SHP77 treated with DMSO at 0.1 percent for 48 hours (cell line): Measurements from ENCODE around the gene CACNG7.

Experiments used
- DNase-seq: peaks from one replicate; lab custom pipeline; 2025; lab: John Stamatoyannopoulos, UW

Gene CACNG7

GRCh38 chr19:53983457-53984289 is 74.6 kb downstream of the CACNG7 start:
- DNase-seq = no peak

- DNase-seq = no peak
Measured at GRCh38 chr19:53985863-53986262, 76.8 kb downstream of the CACNG7 start.

DNA sequence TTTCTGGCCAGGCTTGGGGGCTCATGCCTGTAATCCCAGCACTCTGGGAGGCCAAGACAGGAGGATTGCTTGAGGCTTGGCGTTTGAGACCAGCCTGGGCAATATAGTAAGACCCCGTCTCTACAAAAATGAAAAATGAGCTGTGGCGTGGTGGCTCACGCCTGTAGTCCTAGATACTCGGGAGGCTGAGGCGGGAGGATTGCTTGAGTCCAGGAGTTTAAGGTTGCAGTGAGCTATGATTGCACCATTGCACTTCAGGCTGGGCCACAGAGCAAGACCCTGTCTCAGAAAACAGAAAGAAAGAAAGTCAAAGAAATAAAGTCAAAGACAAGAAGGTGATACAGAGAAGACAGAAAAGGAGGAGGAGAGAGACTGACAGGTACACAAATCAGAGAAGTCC is 79.9 kb downstream of the CACNG7 start:
- no peak for DNase-seq

- DNase-seq = no peak
Measured at GRCh38 chr19:53989600-53990533, 80.8 kb downstream of the CACNG7 start.

GRCh38 chr19:53991224-53992113 is 82.4 kb downstream of the CACNG7 start, which contains the start of gene CACNG6:
CACNG6 (plus strand) TSS chr19:53991637; CDS start chr19:53992878, 1,241 bp downstream.
- DNase-seq = no peak

- no peak for DNase-seq
Measured at GRCh38 chr19:53992211-53992610, 83.1 kb downstream of the CACNG7 start.

DNA sequence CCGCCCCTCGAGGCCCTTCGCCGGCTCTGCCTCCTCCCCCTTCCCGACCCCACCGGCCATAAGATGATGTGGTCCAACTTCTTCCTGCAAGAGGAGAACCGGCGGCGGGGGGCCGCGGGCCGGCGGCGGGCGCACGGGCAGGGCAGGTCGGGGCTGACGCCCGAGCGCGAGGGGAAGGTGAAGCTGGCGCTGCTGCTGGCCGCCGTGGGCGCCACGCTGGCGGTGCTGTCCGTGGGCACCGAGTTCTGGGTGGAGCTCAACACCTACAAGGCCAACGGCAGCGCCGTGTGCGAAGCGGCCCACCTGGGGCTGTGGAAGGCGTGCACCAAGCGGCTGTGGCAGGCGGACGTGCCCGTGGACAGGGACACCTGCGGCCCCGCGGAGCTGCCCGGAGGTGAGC is 83.7 kb downstream of the CACNG7 start:
- DNase-seq = no peak

GRCh38 chr19:53993448-53993847 is 84.4 kb downstream of the CACNG7 start:
- DNase-seq = no peak
